Endodermal cell (in vitro differentiated cells): ENCODE measurements around the gene ARSA. TPM values are rescaled to one million over a fixed set of nuclear protein-coding genes. Genes with fewer than 3 reads are reported as not detected.

Experiments
- DNase-seq: peaks from one replicate; pipeline ENCODE4 v3.0.0-alpha.2; 2017
- H3K27ac ChIP-seq: 2 replicates; pipeline ENCODE4 v1.5.1; 2013; ENCODE audit warnings: mild to moderate bottlenecking, low read depth, low read length, moderate library complexity
- H3K27me3 ChIP-seq: 2 replicates; pipeline ENCODE4 v1.6.1; 2013; ENCODE audit warnings: mild to moderate bottlenecking, low read length, moderate library complexity; ENCODE audit not compliant: insufficient read depth, control insufficient read depth, poor library complexity, severe bottlenecking
- H3K36me3 ChIP-seq: 2 replicates; pipeline ENCODE4 v1.7.0; 2013; ENCODE audit warnings: mild to moderate bottlenecking, low read length, moderate library complexity; ENCODE audit not compliant: control insufficient read depth, insufficient read depth
- H3K4me1 ChIP-seq: one replicate; pipeline ENCODE4 v1.7.0; 2013; ENCODE audit warnings: low read length; ENCODE audit not compliant: control insufficient read depth, insufficient read depth
- H3K4me3 ChIP-seq: 2 replicates; pipeline ENCODE4 v1.5.1; 2013; ENCODE audit warnings: mild to moderate bottlenecking, low read length, moderate library complexity
- H3K9ac ChIP-seq: 2 replicates; pipeline ENCODE4 v1.6.1; 2013; ENCODE audit warnings: mild to moderate bottlenecking, low read length, moderate library complexity; ENCODE audit not compliant: poor library complexity, severe bottlenecking; ENCODE audit errors: extremely low read depth
- H3K9me3 ChIP-seq: 2 replicates; pipeline ENCODE4 v1.6.1; 2013; ENCODE audit warnings: mild to moderate bottlenecking, low read length, moderate library complexity; ENCODE audit not compliant: control insufficient read depth
- H3K27ac Mint-ChIP-seq: 2 replicates; pipeline ENCODE4 v1.8.0; 2020; ENCODE audit warnings: mixed read lengths
- H3K27me3 Mint-ChIP-seq: 2 replicates; pipeline ENCODE4 v1.8.0; 2021; ENCODE audit warnings: mild to moderate bottlenecking, mixed read lengths; ENCODE audit not compliant: insufficient read depth
- H3K36me3 Mint-ChIP-seq: 2 replicates; pipeline ENCODE4 v1.8.0; 2020; ENCODE audit warnings: low read depth, mixed read lengths
- H3K4me1 Mint-ChIP-seq: 2 replicates; pipeline ENCODE4 v1.8.0; 2020; ENCODE audit warnings: mixed read lengths
- H3K4me3 Mint-ChIP-seq: 2 replicates; pipeline ENCODE4 v1.8.0; 2020; ENCODE audit warnings: mild to moderate bottlenecking, moderate library complexity, mixed read lengths
- H3K9me3 Mint-ChIP-seq: 2 replicates; pipeline ENCODE4 v1.8.0; 2020; ENCODE audit warnings: mild to moderate bottlenecking, mixed read lengths
- CTCF ChIP-seq: fragments of 200-600 bp; sonication (generic); conservative IDR thresholded peaks from 2 replicates; pipeline ENCODE4 v1.5.0; 2021; ENCODE audit warnings: antibody characterized with exemption, mild to moderate bottlenecking
- WGBS, 2 experiments: methylation state at CpG; one replicate each; pipeline versions ENCODE4 v1.1.5 to v1.1.7; 2013; ENCODE audit warnings: missing lambda C conversion rate in 2 of 2, mixed read lengths in 1 of 2; ENCODE audit not compliant: insufficient coverage in 1 of 2, insufficient read length in 1 of 2; 5-methylcytosine and 5-hydroxymethylcytosine counted together
- total RNA-seq, 2 donors: library from RNA; stranded (reverse); fragmentation: NEBNext Ultra II Directional in 1 of 2; extraction: Animal tissue kit (Norgen Biotek cat#: 25700) in 1 of 2; gene quantifications; 2 replicates in 1 of 2; 3 replicates in 1 of 2; pipeline ENCODE4 v1.2.1, GENCODE V29; 2021

ARSA gene
- total RNA-seq, 2 donors from 2014 or later = 28.6 to 30.6 TPM

GRCh38 chr22:50635591-50635990, 7.6 kb upstream of the ARSA start:
- Mint-ChIP-seq H3K9me3 (no peaks in the 10 kb centered on the region), H3K4me1 (no peaks in the 10 kb centered on the region), H3K27me3 (peaks cover 20% of the 10 kb centered on the region), H3K4me3 (no peak overlapping the region), H3K27ac (no peak overlapping the region), H3K36me3 (no peaks in the 10 kb centered on the region)
- no peaks in the 10 kb centered on the region for H3K4me1 ChIP-seq
- no peak for DNase-seq
- no peak overlapping the region for H3K9ac ChIP-seq
- WGBS, 2 experiments = 90 to 100% methylated on average over 9 to 11 of the region's 11 CpGs
- no peak overlapping the region for H3K27ac ChIP-seq
- H3K9me3 ChIP-seq = no peaks in the 10 kb centered on the region
- no peak overlapping the region for H3K4me3 ChIP-seq
- TF ChIP-seq CTCF = no peak
- H3K27me3 ChIP-seq = no peaks in the 10 kb centered on the region
- no peaks in the 10 kb centered on the region for H3K36me3 ChIP-seq

- TF ChIP-seq CTCF = no peak
- H3K4me3 ChIP-seq = no peak overlapping the region
- Mint-ChIP-seq H3K9me3 (no peaks in the 10 kb centered on the region), H3K36me3 (no peaks in the 10 kb centered on the region), H3K27ac (no peak overlapping the region), H3K27me3 (peaks cover 26% of the 10 kb centered on the region), H3K4me3 (no peak overlapping the region), H3K4me1 (peaks cover 1% of the 10 kb centered on the region)
- DNase-seq = no peak
- H3K9me3 ChIP-seq = no peaks in the 10 kb centered on the region
- no peaks in the 10 kb centered on the region for H3K27me3 ChIP-seq
- H3K36me3 ChIP-seq = no peaks in the 10 kb centered on the region
- WGBS, 2 experiments = 84 to 90% methylated on average over 9 to 11 of the region's 11 CpGs
- H3K27ac ChIP-seq = no peak overlapping the region
- H3K9ac ChIP-seq = no peak overlapping the region
- H3K4me1 ChIP-seq = no peaks in the 10 kb centered on the region
Measured at GRCh38 chr22:50633771-50634170, 5.8 kb upstream of the ARSA start.

- no peaks in the 10 kb centered on the region for H3K27me3 ChIP-seq
- H3K27me3 Mint-ChIP-seq = peaks cover 31% of the 10 kb centered on the region
- H3K36me3 Mint-ChIP-seq = no peaks in the 10 kb centered on the region
- no peak overlapping the region for H3K27ac Mint-ChIP-seq
- no peaks in the 10 kb centered on the region for H3K4me1 ChIP-seq
- WGBS, 2 experiments = 91 to 100% methylated on average over 4 to 5 of the region's 5 CpGs
- DNase-seq = no peak
- H3K9me3 ChIP-seq = no peaks in the 10 kb centered on the region
- H3K4me3 ChIP-seq = no peak overlapping the region
- H3K4me3 Mint-ChIP-seq = no peak overlapping the region
- H3K4me1 Mint-ChIP-seq = peaks cover 6% of the 10 kb centered on the region
- H3K9ac ChIP-seq = no peak overlapping the region
- H3K36me3 ChIP-seq = no peaks in the 10 kb centered on the region
- no peaks in the 10 kb centered on the region for H3K9me3 Mint-ChIP-seq
- H3K27ac ChIP-seq = no peak overlapping the region
- TF ChIP-seq CTCF = no peak
Measured at GRCh38 chr22:50633086-50633485, 5.1 kb upstream of the ARSA start.
